NCI-H524 treated with DMSO at 0.1 percent for 48 hours (cell line): ENCODE results near the gene LMOD1.
A peak's percentile ranks its signal among the peaks of the same experiment; 100 is the strongest.
"Not testable (repeated sequence)": the region's sequence is repeated elsewhere in the genome, so short reads cannot be mapped to it uniquely, and the experiment has no call there.

ENCODE experiments used
- DNase-seq: peaks from one replicate; lab custom pipeline; 2025; lab: John Stamatoyannopoulos, UW

The LMOD1 gene

DNA sequence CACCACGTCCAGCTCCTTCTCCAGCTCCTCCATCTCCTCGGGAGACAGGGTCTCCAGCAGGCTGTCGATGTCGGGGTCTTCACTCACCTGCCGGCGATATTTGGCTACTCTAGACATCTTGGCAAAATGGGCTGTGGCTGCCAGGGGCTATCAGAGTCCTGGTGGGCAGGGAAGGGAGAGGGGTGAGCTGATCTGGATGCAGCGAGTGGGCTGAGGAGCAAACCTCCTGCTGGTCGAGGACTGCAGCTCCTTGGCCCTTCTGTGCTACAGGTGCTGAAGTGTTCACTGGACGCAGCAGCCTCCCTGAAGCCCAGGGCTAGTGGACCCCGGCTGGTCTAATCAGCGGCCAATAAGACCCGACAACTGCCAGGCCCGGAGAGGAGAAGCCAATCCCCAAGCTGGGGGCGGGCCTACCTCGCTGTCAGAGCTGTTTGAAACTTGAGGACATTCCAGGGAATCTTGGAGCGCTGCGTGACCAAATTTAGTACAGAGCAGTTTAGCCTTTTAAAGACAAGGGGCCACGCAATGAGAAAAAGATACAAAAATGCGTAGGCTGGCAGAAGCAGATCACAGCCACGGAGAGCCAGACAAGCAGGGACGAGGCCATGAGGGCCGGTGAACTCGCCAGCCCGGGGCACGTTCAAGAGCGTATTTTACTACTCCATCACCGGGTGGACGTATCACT lies at the start of gene LMOD1:
Gene LMOD1, minus strand, starts transcription at position 325 of the 685 bp plus-strand sequence. Its CDS starts 208 bp downstream, at position 117.
- peak; percentile 42 for DNase-seq

DNA sequence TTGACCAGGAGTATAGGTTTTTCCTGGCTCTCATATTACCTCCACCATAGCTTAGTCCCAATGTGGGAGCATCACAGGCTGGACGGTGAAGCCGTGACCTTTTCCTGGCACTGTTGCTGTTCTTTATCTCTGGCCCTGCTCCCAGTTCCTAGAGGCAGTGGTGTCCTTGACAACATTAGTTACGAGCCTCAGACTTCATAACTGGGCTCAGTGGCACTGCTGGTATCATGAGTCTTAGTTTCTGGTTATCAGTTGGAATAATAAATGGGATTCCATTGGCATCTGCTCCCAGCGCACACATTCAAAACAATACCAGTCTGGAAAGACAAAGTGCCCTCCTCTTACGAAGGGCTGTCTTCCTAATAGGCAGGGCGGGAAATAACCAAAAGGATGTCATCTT lies 44.1 kb upstream of the LMOD1 start:
- no peak for DNase-seq

DNA sequence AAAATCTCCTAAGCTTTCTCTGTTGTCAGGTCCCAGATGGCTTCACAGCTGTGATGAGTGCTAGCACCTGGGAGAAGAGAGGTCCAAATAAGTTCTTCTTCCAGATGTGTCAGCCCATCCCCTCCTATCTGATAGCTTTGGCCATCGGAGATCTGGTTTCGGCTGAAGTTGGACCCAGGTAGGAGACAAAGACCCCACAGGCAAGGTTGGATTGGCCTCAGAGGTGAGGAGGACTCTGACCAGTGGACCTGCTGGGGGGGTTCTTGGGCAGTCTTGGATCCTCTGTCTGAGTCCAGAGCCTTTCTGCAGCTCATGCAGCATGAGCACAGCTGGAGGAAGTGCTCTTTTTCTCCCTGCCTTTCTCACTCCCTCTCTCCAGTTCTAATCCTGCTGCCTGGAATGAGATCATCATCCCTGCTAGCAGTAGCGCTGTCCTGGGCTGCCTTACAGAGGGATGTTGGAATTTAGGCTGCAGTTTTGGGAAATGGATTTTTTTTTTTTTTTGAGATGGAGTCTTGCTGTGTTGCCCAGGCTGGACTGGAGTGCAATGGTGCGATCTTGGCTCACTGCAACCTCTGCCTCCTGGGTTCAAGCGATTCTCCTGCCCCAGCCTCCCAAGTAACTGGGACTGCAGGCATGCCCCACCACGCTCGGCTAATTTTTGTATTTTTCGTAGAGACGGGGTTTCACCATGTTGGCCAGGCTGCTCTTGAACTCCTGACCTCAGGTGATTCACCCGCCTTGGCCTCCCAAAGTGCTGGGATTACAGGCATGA lies 43.2 kb upstream of the LMOD1 start:
- no peak for DNase-seq

DNA sequence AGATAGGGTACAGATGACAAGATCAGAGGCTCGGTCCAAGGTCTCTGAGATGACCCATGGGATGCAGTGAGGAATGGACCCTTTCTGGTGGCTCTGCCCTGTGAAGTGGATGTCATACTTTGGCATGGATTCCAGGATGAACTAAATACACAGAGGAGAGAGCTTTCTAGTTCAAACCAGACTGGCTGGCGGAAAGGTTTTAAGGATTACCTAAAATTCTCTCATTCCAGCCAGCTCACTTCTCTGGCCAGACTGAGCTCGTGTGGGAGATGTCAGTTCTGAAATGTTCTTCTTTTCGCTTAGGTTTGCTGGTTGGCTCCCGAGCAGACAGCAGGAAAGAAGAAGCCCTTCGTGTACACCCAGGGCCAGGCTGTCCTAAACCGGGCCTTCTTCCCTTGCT lies 42.3 kb upstream of the LMOD1 start:
- DNase-seq = no peak

DNA sequence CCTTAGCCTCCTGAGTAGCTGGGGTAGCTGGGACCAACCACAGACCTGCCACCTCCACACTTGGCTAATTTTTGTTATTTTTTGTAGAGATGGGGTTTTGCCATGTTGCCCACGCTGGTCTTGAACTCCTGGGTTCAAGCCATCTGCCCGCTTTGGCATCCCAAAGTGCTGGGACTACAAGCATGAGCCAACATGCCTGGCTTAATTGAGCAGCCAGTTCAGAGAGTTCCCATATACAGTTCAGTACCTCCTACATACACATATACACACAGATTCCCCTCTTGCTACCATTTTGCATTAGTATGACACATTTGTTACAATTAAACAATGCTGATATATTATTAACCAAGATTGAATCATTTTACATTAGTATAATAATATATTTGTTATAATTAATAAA lies 39.0 kb upstream of the LMOD1 start:
- no peak for DNase-seq

DNA sequence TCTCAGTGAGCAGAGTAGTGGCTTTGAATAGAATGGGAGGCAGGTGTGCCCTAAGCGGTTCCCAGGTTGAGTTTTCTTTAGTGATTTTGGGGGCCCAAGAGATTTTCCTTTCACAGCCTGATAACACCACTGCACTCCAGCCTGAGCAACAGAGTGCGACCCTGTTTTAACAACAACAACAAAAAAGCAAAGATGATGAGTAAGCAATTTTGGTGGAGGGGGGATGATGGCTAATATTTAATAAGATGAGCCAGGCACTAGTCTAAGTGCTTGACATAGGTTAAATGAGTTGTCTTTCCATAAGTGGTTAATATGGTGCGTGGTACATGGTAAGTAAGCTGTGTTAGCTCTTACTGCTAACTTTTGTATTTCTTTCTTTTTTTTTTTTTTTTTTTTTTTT lies 38.1 kb upstream of the LMOD1 start:
- no peak for DNase-seq

DNA sequence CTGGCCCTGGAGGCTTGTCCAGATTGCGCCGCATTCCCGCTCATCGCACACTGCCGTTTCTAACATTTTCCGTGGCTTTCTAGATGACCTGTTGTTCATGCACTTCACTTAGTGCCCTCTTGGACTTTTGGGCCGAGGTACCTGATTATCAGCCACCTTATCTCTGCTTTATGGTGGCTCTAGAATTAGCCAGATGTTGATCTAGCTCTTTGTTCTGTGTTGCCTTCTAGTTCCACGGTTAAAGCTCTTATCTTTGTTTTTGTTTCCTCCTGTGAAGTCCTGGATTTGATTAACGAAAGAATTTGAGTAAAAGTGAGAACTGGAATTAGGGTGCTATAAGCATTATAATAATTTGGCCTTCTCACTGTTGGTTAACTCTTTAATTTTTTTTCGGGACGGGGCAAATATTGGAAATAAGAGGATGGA lies 37.0 kb upstream of the LMOD1 start:
- no peak for DNase-seq

DNA sequence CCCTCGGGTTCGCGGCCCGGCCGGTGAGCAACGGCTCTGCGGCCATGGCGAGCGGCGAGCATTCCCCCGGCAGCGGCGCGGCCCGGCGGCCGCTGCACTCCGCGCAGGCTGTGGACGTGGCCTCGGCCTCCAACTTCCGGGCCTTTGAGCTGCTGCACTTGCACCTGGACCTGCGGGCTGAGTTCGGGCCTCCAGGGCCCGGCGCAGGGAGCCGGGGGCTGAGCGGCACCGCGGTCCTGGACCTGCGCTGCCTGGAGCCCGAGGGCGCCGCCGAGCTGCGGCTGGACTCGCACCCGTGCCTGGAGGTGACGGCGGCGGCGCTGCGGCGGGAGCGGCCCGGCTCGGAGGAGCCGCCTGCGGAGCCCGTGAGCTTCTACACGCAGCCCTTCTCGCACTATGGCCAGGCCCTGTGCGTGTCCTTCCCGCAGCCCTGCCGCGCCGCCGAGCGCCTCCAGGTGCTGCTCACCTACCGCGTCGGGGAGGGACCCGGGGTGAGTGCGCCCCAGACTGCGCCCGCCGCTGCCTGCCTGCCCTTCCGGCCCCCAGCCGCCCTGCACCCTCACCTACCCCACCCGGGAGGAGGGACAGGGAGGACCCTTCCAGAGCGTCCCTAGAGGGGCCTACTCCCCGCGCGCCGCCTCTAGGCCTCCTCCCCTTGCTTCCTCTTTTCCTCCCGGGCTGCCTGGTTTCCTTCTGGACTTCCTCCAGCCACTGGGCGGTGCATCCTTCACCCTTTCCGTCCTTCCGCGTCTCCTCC lies 36.5 kb upstream of the LMOD1 start, which contains the start of gene RNPEP:
Gene RNPEP, plus strand, starts transcription at position 26 of the 757 bp plus-strand sequence. Its CDS starts 19 bp downstream, at position 45.
- peak; percentile 6 for DNase-seq

DNA sequence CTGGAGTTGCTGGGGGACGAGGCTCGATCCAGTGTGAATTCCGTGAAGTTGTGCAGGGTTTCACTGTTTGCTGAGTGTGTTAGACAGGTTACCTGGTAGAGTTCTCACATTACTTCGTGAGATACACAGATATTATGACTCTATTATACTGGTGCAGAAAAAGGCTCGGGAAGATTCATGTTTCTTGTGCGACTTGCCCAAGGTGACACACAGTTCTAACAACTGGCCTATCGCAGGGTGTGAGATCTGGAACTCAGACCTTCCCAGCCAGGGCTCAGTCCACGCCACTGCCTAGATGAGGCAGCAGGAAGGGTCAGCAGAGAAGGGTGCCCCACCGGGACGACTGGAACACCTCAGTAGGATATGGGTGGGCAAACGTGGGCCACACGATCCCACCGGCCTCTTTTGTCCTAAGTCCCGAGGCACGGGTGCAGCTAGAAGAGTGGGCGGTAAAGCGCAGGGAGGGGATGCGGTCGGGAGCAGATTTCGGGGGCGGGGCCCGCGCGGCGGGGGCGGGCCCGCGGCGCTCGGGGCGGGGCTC lies 35.8 kb upstream of the LMOD1 start:
- no peak for DNase-seq

DNA sequence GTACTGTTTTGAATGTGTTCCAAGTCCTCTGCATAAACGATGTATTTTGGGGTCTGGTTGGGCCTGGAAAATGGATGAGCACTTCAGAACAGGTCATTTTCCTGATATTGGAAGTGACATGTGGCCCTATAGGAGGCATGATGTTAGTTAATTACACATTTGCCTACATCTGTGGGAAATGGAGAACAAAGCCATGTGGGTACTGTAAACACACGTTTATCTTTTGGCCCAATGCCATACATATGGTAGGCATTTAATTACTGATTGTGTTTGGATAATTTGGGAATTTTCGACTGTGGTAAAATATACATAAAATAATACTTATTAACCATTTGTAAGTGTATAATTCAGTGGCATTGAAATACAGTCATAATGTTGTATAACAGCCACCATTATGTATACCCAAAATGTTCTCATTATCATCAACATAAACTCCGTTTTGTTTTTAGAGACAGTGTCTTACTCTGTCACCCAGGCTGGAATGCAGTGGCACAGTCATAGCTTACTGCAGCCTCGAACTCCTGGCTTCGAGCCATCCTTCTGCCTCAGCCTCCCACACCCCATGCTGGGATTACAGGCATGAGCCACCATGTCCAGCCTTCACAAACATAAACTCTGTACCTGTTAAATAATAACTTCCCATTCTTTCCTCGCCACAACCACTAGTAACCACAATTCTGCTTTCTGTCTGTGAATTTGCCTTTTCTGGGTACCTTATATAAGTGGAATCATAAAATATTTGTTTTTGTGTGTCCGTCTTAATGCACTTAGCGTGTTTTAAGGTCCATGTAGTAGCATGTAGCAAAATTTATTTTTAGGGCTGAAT lies 24.2 kb upstream of the LMOD1 start:
- no peak for DNase-seq

DNA sequence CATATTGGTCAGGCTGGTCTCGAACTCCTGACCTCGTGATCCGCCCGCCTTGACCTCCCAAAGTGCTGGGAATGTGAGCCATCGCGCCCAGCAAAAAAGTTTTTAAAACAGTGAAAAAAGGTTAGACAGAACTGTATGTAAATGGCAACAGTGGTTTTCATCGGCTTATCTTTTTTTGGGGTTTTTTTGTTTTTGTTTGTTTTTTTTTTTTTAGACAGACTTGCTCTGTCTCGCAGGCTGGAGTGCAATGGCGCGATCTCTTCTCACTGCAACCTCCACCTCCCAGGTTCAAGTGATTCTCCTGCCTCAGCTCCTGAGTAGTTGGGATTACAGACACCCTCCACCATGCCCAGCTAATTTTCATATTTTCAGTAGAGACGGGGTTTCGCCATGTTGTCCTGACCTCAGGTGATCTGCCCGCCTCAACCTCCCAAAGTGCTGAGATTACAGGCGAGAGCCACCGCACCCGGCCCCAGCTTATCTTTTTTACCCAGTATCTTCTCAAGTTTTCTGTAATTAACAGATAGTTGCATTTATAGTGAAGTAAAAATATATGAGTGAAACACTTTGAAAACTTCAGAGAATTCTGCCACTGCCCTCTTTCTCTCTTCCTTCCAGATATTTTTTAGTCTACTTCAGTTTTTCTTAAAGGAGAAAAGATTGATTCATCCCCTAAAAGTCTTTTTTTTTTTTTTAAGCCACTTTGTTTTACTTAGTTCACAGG lies 22.0 kb upstream of the LMOD1 start:
- no peak for DNase-seq

DNA sequence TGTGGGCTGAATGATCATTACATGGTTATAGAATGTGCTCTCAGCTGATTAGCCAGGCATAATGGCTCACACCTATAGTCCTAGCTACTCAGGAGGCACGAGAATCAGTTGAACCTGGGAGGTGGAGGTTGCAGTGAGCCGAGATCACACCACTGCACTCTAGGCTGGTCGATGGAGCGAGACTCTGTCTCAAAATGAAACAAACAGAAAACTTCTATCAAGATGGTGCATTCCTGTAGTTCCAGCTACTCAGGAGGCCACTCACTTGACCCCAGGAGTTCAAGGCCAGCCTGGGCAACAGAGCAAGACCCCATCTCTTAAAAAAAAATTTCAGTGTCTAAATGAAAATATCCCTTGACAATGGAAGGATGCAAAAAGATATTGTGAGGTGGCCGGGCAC lies 19.8 kb upstream of the LMOD1 start:
- DNase-seq = no peak

DNA sequence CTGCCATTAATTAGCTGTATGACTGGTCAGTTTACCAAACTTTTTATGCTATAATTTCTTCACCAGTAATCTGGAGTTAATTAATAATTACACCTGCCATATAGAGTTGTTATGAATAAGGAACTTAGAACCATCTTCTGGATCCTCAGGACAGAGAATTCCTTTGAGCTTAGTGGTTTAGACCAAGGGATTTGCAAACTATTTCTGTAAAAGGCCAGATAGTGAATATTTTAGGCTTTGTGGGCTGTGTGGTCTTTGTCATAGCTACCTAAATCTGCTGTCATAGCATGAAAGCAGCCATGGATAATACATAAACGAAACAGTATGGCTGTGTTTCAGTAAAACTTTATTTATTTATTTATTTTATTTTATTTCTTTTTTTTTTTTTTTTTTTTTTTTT lies 17.9 kb upstream of the LMOD1 start:
- no peak for DNase-seq

DNA sequence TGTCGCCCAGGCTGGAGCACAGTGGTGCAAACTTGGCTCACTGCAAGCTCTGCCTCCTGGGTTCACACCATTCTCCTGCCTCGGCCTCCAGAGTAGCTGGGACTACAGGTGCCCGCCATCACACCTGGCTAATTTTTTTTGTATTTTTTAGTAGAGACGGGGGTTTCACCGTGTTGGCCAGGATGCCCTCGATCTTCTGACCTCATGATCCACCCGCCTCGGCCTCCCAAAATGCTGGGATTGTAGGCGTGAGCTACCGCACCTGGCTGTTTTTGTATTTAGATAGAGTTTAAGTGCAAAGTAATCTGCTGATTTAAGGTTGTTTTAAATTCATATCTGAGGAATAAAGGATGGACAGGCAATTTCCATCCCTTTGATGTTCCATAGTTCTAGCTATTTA lies 16.0 kb upstream of the LMOD1 start:
- not testable (repeated sequence) for DNase-seq

DNA sequence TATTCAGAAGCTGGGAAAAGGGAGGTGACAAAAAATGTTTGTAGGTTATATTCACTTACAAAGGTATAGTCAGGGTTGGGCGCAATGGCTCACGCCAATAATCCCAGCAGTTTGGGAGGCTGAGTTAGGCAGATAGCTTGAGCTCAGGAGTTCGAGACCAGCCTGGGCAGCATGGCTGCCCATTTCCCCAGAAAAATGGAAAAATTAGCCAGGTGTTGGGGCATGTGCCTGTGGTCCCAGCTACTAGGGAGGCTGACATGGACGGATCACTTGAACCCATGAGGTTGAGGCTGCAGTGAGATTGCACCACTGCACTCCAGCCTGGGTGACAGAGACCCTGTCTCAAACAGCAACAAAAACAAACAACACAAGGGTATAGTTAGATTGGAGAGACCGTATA lies 12.0 kb upstream of the LMOD1 start:
- DNase-seq = no peak

DNA sequence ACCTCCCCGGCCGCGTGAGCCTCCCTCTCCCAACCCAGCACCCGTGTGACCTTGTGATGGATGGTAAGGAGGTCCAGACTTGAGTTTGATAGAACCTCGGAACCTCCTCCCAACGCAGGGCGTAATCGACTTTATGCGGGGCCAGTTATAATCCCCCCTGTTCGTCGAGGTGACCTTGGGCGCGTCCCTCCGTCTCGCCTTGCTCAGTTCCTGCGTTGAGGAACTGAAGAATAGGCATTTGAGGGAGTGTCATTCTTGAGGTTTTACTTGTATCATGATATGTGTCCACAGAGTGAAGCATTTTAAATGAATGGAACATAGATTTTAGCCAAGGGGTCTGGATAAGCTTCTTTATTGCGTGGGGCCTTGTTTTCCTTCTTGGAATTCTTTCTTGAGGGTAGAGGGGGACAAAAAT lies 9.4 kb upstream of the LMOD1 start:
- DNase-seq = no peak

DNA sequence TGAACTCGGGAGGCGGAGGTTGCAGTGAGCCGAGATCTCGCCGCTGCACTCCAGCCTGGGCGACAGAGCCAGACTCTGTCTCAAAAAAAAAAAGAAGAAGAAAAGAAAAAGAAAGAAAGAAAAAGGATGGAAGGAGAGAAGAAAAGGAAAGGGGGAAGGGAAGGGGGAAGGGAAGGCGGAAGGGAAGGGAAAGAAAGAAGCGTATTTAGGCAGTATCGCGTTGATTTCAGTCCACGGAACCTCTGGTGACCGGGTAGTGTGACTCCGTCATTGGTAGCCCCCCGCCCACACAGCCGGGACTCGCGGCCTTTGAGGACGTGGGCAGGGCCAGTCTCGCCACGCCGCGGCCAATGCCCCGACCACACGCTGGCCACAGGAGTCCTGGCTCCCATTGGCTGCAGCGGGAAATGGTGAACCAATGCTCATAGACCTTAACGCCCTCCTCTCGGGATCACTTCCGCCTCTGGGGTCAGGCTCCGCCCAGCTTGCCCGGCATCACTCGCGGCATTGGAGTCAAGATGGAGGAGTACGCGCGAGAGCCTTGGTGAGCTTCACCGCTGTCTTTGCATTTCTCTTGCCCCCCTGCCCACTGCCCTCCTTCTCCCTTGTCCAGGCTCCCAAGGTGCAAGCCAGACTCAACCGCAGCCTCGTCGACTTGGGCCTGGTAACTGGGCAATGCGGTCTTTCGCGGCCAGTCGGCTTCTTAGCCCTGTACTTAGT lies 8.8 kb upstream of the LMOD1 start, which contains the start of gene TIMM17A:
Gene TIMM17A, plus strand, starts transcription at position 495 of the 720 bp plus-strand sequence. Its CDS starts 24 bp downstream, at position 519.
- peak; percentile 32 for DNase-seq

DNA sequence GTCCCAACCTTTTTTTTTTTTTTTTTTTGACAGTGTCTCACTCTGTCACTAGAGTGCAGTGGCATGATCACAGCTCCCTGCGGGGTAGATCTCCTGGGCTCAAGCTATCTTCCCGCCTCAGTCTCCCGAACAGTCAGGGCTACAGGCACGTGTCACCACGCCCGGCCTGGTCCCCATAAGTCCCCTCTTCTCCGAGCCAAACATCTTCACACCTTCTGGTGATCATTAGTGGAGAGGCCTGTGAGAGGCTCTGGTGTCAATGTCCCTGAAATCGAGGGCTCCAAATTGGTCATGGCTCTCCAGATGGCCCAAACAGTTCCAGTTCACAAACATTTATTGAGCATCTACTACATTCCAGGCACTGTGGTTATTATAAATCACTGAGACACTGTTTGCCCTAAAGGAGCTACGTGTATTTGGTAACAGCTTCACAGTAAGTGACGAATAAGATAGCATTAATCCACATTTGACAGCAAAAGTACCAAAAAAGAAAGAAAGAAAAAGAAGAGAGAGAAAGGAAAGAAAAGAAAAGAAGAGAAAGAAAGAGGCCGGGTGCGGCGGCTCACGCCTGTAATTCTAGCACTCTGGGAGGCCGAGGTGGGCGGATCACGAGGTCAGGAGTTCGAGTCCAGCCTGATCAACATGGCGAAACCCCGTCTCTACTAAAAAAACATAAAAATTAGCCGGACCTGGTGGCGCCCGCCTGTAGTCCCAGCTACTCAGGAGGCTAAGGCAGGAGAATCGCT lies 8.1 kb upstream of the LMOD1 start:
- no peak for DNase-seq

DNA sequence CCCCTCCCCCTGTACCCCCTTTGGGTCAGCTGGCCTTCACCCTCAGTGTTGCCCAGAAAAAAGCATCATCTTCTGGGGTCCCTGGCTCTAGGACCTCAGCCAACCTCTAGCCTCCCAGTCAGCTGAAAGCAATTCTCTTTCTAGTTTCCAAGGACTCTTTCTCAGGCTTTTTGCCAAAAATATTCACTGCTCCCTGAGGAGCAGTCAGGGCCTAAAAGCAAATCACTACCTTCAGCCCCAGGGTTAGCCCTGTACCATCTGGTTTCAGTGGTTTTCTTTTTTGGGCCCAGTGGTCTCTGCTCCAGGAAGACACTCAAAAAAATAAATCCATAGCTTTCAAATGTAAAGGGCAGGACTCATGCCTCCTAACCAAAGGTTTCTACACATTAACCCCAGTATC lies 3.1 kb upstream of the LMOD1 start:
- DNase-seq = no peak

DNA sequence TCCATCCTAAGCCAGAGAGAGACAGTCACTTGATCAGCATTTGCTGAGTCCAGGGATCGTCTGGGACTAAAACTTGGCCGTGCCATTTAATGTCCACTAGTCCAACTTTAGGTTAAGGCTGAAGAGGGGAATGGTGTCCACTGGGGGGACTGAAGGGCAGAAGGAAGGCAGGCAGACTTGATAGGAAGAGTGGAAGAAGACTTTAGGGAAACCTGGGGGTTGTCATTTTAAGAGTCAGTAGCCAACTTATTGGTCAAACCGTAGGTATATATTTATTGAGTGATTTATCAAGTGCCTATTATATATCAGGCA lies 1.3 kb upstream of the LMOD1 start:
- DNase-seq = no peak
